HepG2 (cell line): Measurements from ENCODE around the gene PRKAR2A. TPM values are rescaled to one million over a fixed set of nuclear protein-coding genes. Genes with fewer than 3 reads are reported as not detected.
A peak's percentile ranks its signal among the peaks of the same experiment; 100 is the strongest.

Experiments
- AGO2 ChIP-seq: fragments of 200-400 bp; formaldehyde crosslinking; optimal IDR thresholded peaks from 2 replicates; pipeline ENCODE3; 2017; ENCODE audit warnings: mild to moderate bottlenecking, low read depth, low read length, moderate library complexity
- CHD4 ChIP-seq: fragments of 200-600 bp; sonication (generic); IDR thresholded peaks from 2 replicates; pipeline ENCODE4 v1.7.0; 2017; ENCODE audit warnings: mild to moderate bottlenecking, low read length, borderline replicate concordance
- E2F5 ChIP-seq: sonication (generic); formaldehyde crosslinking; conservative IDR thresholded peaks from 2 replicates; pipeline ENCODE4 v1.4.0; 2020; ENCODE audit warnings: missing genetic modification reagents
- FOXA3 ChIP-seq: IDR thresholded peaks from 2 replicates; pipeline ENCODE4 v1.6.1; 2016; ENCODE audit warnings: missing genetic modification reagents, missing compliant biosample characterization
- FOXO1 ChIP-seq: sonication (generic); formaldehyde crosslinking; IDR thresholded peaks from 2 replicates; pipeline ENCODE4 v1.4.0; 2020; ENCODE audit warnings: missing genetic modification reagents
- GABPB1 ChIP-seq: IDR thresholded peaks from 2 replicates; pipeline ENCODE4 v1.6.1; 2016; ENCODE audit warnings: mild to moderate bottlenecking, missing genetic modification reagents, moderate library complexity, missing compliant biosample characterization
- GTF2F1 ChIP-seq: fragments of 150-350 bp; IDR thresholded peaks from 2 replicates; pipeline ENCODE4 v1.6.1; 2014; ENCODE audit warnings: low read length
- GZF1 ChIP-seq: sonication (generic); formaldehyde crosslinking; IDR thresholded peaks from 2 replicates; pipeline ENCODE4 v1.5.1; 2020; ENCODE audit warnings: mild to moderate bottlenecking, missing genetic modification reagents
- NCOR1 ChIP-seq: fragments of 200-600 bp; sonication (generic); IDR thresholded peaks from 2 replicates; pipeline ENCODE4 v1.7.0; 2017; ENCODE audit warnings: antibody characterized with exemption, low read length, borderline replicate concordance
- NPAS2 ChIP-seq: sonication (generic); formaldehyde crosslinking; IDR thresholded peaks from 2 replicates; pipeline ENCODE4 v1.8.0; 2022; ENCODE audit warnings: mild to moderate bottlenecking, missing genetic modification reagents, borderline replicate concordance
- NRL ChIP-seq: sonication (generic); formaldehyde crosslinking; IDR thresholded peaks from 2 replicates; pipeline ENCODE4 v1.5.0; 2020; ENCODE audit warnings: missing genetic modification reagents, mild to moderate bottlenecking, moderate library complexity, borderline replicate concordance
- PITX1 ChIP-seq: sonication (generic); formaldehyde crosslinking; IDR thresholded peaks from 2 replicates; pipeline ENCODE4 v1.5.1; 2020; ENCODE audit warnings: mild to moderate bottlenecking, missing genetic modification reagents
- POLR2A ChIP-seq, 2 experiments: IDR thresholded peaks; 2 replicates each; pipeline ENCODE4 v1.6.1; 2011; ENCODE audit warnings: low read depth in 2 of 2, low read length in 2 of 2, mild to moderate bottlenecking in 1 of 2, moderate library complexity in 1 of 2; ENCODE audit not compliant: insufficient read depth in 1 of 2
- SALL1 ChIP-seq: sonication (generic); formaldehyde crosslinking; IDR thresholded peaks from 2 replicates; pipeline ENCODE4 v1.8.0; 2022; ENCODE audit warnings: mild to moderate bottlenecking, missing genetic modification reagents
- SNAPC2 ChIP-seq: sonication (generic); formaldehyde crosslinking; IDR thresholded peaks from 2 replicates; pipeline ENCODE4 v1.8.1; 2022; ENCODE audit warnings: mild to moderate bottlenecking, missing genetic modification reagents
- TEF ChIP-seq: sonication (generic); formaldehyde crosslinking; IDR thresholded peaks from 2 replicates; pipeline ENCODE4 v1.5.0; 2020; ENCODE audit warnings: missing genetic modification reagents
- ZBTB42 ChIP-seq: sonication (generic); formaldehyde crosslinking; IDR thresholded peaks from 2 replicates; pipeline ENCODE4 v1.5.0; 2020; ENCODE audit warnings: mild to moderate bottlenecking, missing genetic modification reagents
- ZMYM2 ChIP-seq: sonication (generic); formaldehyde crosslinking; IDR thresholded peaks from 2 replicates; pipeline ENCODE4 v1.8.0; 2022; ENCODE audit warnings: mild to moderate bottlenecking, missing genetic modification reagents
- ZNF251 ChIP-seq: sonication (generic); formaldehyde crosslinking; IDR thresholded peaks from 2 replicates; pipeline ENCODE4 v1.9.0; 2021; ENCODE audit warnings: mild to moderate bottlenecking, missing genetic modification reagents
- ZNF253 ChIP-seq: sonication (generic); formaldehyde crosslinking; IDR thresholded peaks from 2 replicates; pipeline ENCODE4 v1.8.0; 2022; ENCODE audit warnings: mild to moderate bottlenecking, missing genetic modification reagents, borderline replicate concordance
- ZNF276 ChIP-seq: sonication (generic); formaldehyde crosslinking; IDR thresholded peaks from 2 replicates; pipeline ENCODE4 v1.4.0; 2020; ENCODE audit warnings: mild to moderate bottlenecking, low read depth, missing genetic modification reagents
- ZNF350 ChIP-seq: sonication (generic); formaldehyde crosslinking; IDR thresholded peaks from 2 replicates; pipeline ENCODE4 v1.4.0; 2020; ENCODE audit warnings: mild to moderate bottlenecking, low read depth, missing genetic modification reagents, borderline replicate concordance
- ZNF354B ChIP-seq: sonication (generic); formaldehyde crosslinking; IDR thresholded peaks from 2 replicates; pipeline ENCODE4 v1.8.0; 2022; ENCODE audit warnings: mild to moderate bottlenecking, missing genetic modification reagents
- ZNF549 ChIP-seq: sonication (generic); formaldehyde crosslinking; IDR thresholded peaks from 2 replicates; pipeline ENCODE4 v1.5.0; 2020; ENCODE audit warnings: missing genetic modification reagents
- ZNF562 ChIP-seq: sonication (generic); formaldehyde crosslinking; IDR thresholded peaks from 2 replicates; pipeline ENCODE4 v1.8.0; 2022; ENCODE audit warnings: missing genetic modification reagents, borderline replicate concordance
- ZNF614 ChIP-seq: IDR thresholded peaks from 2 replicates; pipeline ENCODE4 v1.6.1; 2018; ENCODE audit warnings: missing biosample characterization, missing genetic modification reagents, inconsistent platforms, borderline replicate concordance
- ZNF792 ChIP-seq: IDR thresholded peaks from 2 replicates; pipeline ENCODE4 v1.6.1; 2016
- ZNF891 ChIP-seq: sonication (generic); formaldehyde crosslinking; IDR thresholded peaks from 2 replicates; pipeline ENCODE4 v1.5.0; 2020; ENCODE audit warnings: mild to moderate bottlenecking, missing genetic modification reagents
- ZSCAN29 ChIP-seq: sonication (generic); formaldehyde crosslinking; conservative IDR thresholded peaks from 2 replicates; pipeline ENCODE4 v1.4.0; 2020; ENCODE audit warnings: mild to moderate bottlenecking, missing genetic modification reagents
- polyA plus RNA-seq, 8 experiments: library from polyadenylated mRNA; depleted of rRNA in 3 of 8; stranded (reverse) in 7 of 8; unstranded in 1 of 8; fragments of >200 nt; fragmentation: Illumina TruSeq in 4 of 8; extraction: Trizol in 4 of 8; gene quantifications; 2 replicates each; pipeline versions ENCODE4 v1.2.1 to v1.2.3, GENCODE V29; 2011 to 2016; ENCODE audit warnings: low read depth in 4 of 8, missing spikeins in 1 of 8, mixed read lengths in 1 of 8; ENCODE audit not compliant: insufficient read depth in 1 of 8
- total RNA-seq, 5 experiments: library from RNA; depleted of rRNA; stranded (reverse); fragments of >200 nt; fragmentation: Illumina TruSeq; extraction: Trizol; gene quantifications; 2 replicates each; pipeline ENCODE4 v1.2.3, GENCODE V29; 2016; ENCODE audit warnings: low read depth in 1 of 5

The PRKAR2A gene
- total and polyA plus RNA-seq, 2 of the 13 experiments (the other 11 are each of a cell fraction or from before 2014, with no cell fraction given) = 11.8 to 29.2 TPM

- TF ChIP-seq NPAS2 (CRISPR knock-in tag) (no peak), NRL (CRISPR knock-in tag) (no peak), ZNF251 (no peak), SALL1 (CRISPR knock-in tag) (peak; percentile 61), ZNF354B (CRISPR knock-in tag) (no peak), ZSCAN29 (CRISPR knock-in tag) (0 out of 2 replicates have a peak, but pooled peaks have one; percentile 29), POLR2A (IDR thresholded peaks at IDR 0.05; ENCODE audit: insufficient read depth in 1 of 2, low read depth in 2 of 2, low read length in 2 of 2) (peak; percentile 79 to 96), ZMYM2 (CRISPR knock-in tag) (no peak), ZNF891 (CRISPR knock-in tag) (no peak), AGO2 (peak; percentile 31), TEF (CRISPR knock-in tag) (no peak), ZNF792 (CRISPR knock-in tag) (peak; percentile 41; the same call in 1 of the 2 replicates), FOXO1 (no peak; the same call in 1 of the 2 replicates), PITX1 (CRISPR knock-in tag) (no peak; the same call in 1 of the 2 replicates), ZNF276 (CRISPR knock-in tag) (no peak), NCOR1 (no peak), ZNF549 (CRISPR knock-in tag) (no peak), ZNF350 (CRISPR knock-in tag) (peak; percentile 83), GZF1 (CRISPR knock-in tag) (no peak), E2F5 (CRISPR knock-in tag) (no peak), GTF2F1 (no peak), GABPB1 (peak; percentile 93), ZBTB42 (CRISPR knock-in tag) (no peak), ZNF253 (CRISPR knock-in tag) (no peak), ZNF562 (CRISPR knock-in tag) (no peak), FOXA3 (CRISPR knock-in tag) (no peak), CHD4 (no peak), ZNF614 (CRISPR knock-in tag) (0 out of 2 replicates have a peak, but pooled peaks have one; percentile 70), SNAPC2 (CRISPR knock-in tag) (no peak)
Observed at GRCh38 chr3:48716982-48717746, 130.5 kb downstream of the PRKAR2A start, which contains the start of gene IP6K2 (continued).
